Gastrocnemius medialis (tissue), 4 donors: ENCODE measurements around the gene GNG2. TPM values are rescaled to one million over a fixed set of nuclear protein-coding genes. Genes with fewer than 3 reads are reported as not detected.

ENCODE experiments used
- ATAC-seq, 2 donors: fragments of 150-250 bp; one replicate each; pipeline ENCODE4 v1.9.1; 2016
- DNase-seq, 2 donors: peaks; one replicate each; pipeline ENCODE4 v3.0.0-alpha.2; 2019
- H3K27ac ChIP-seq, 4 donors: fragments of 200-600 bp; sonication (generic); 1 replicate in 1 of 4; 2 replicates in 3 of 4; pipeline ENCODE4 v1.5.1; 2016 to 2018; ENCODE audit warnings: mild to moderate bottlenecking in 2 of 4, moderate library complexity in 1 of 4
- H3K27me3 ChIP-seq, 3 donors: fragments of 200-600 bp; sonication (generic) in 2 of 3; 1 replicate in 1 of 3; 2 replicates in 2 of 3; pipeline versions ENCODE4 v1.5.1 to v1.6.0; 2016 to 2019; ENCODE audit warnings: mild to moderate bottlenecking in 1 of 3, moderate library complexity in 1 of 3
- H3K36me3 ChIP-seq, 2 donors: fragments of 200-600 bp; sonication (generic) in 1 of 2; one replicate each; pipeline ENCODE4 v1.5.1; 2017 to 2018
- H3K4me1 ChIP-seq, 2 donors: fragments of 200-600 bp; sonication (generic) in 1 of 2; one replicate each; pipeline ENCODE4 v1.5.1; 2016 to 2017; ENCODE audit warnings: mild to moderate bottlenecking in 2 of 2
- H3K4me3 ChIP-seq, 4 donors: fragments of 200-600 bp; sonication (generic) in 3 of 4; 1 replicate in 1 of 4; 2 replicates in 3 of 4; pipeline ENCODE4 v1.5.1; 2016 to 2019; ENCODE audit warnings: mild to moderate bottlenecking in 2 of 4
- H3K9me3 ChIP-seq, 3 donors: fragments of 200-600 bp; sonication (generic) in 2 of 3; 1 replicate in 1 of 3; 2 replicates in 2 of 3; pipeline ENCODE4 v1.5.1; 2016 to 2019
- CTCF ChIP-seq, 5 experiments: fragments of 450-650 bp in 3 of 5; fragments of 200-600 bp in 2 of 5; sonication (generic) in 2 of 5; IDR thresholded peaks in 4 of 5; conservative IDR thresholded peaks in 1 of 5; 1 replicate in 4 of 5; 2 replicates in 1 of 5; pipeline ENCODE4 v1.5.1; 2016 to 2019; ENCODE audit warnings: antibody characterized with exemption in 5 of 5, mild to moderate bottlenecking in 3 of 5, moderate library complexity in 3 of 5
- POLR2A ChIP-seq, 2 donors: fragments of 450-650 bp; IDR thresholded peaks; one replicate each; pipeline ENCODE4 v1.6.1; 2017; ENCODE audit warnings: antibody characterized with exemption in 2 of 2, mild to moderate bottlenecking in 2 of 2, moderate library complexity in 2 of 2
- in situ Hi-C, 4 donors: fragments of 200-750 bp; cut with MboI; loops; one replicate each; pipeline versions ENCODE4 v1.15.0 to v1.8.0; 2017; ENCODE audit warnings: low sequenced_read_pairs in 4 of 4
- intact Hi-C: fragments of 100-400 bp; cut with DNase I; formaldehyde crosslinking; loops from one replicate; pipeline ENCODE4 v1.15.1; 2023; ENCODE audit warnings: low total_unique reads
- total RNA-seq, 4 donors: library from RNA; depleted of rRNA; stranded (reverse); fragments of >200 nt; gene quantifications; one replicate each; pipeline versions ENCODE4 v1.1.0 to v1.2.3, GENCODE V29; 2016

Gene GNG2
- total RNA-seq, 4 donors from 2014 or later = 0.41 to 4.9 (median 2.2) TPM

- in situ Hi-C loops = no loop called here
- DNase-seq (no peak), ATAC-seq (no peak)
- Histone ChIP-seq H3K9me3 (no peaks in the 10 kb centered on the region), H3K4me3 (no peak overlapping the region), H3K36me3 (no peaks in the 10 kb centered on the region), H3K4me1 (no peaks in the 10 kb centered on the region), H3K27me3 (no peaks in the 10 kb centered on the region), H3K27ac (no peak overlapping the region)
- no peak for TF ChIP-seq POLR2A (IDR thresholded peaks at IDR 0.05)
- TF ChIP-seq CTCF (IDR thresholded peaks at IDR 0.05 in 4 of 5, conservative IDR thresholded peaks at IDR 0.05 in 1 of 5) = no peak
- intact Hi-C loops = no loop called here
These were observed 47.7 kb downstream of the GNG2 start for GRCh38 chr14:51908086-51908485.

DNA sequence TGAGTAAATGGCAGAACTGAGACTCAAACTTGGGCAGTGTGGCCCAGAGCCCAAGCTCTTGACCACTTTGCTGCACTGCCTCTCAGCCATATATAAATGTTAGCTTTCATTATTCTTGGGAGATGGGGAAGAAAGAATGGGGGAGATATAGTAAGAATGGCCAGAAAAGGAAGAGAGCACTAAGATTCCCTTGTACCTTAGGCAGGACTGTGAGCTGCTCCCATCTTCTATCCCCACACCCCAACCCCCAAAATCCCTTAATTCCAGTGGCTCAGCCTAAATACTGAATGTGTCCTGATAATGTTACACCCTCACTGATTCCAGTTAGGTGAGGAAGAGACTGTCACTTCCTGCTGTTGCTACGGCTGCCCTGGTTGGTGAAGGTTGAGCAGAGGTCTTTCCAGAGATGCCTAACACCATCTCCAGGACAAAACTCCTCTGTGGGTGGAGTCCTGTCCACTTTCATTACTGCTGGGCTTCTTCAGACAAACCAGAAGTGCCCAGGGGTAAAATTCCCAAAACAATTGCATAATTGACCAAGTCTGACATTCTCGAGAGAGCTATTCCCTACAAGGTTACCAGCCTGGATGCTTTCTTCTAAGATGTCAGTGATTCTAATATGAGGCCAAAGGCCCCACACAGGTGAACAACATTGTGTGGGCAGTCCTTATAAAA is 51.8 kb downstream of the GNG2 start:
- DNase-seq = no peak
- Histone ChIP-seq H3K4me1 (no peaks in the 10 kb centered on the region), H3K27ac (no peak overlapping the region), H3K27me3 (no peaks in the 10 kb centered on the region), H3K36me3 (no peaks in the 10 kb centered on the region), H3K9me3 (no peaks in the 10 kb centered on the region), H3K4me3 (no peak overlapping the region)
- ATAC-seq = no peak
- intact Hi-C loops (no loop called here), in situ Hi-C loops (no loop called here)
- no peak for TF ChIP-seq POLR2A (IDR thresholded peaks at IDR 0.05)
- TF ChIP-seq CTCF (IDR thresholded peaks at IDR 0.05 in 4 of 5, conservative IDR thresholded peaks at IDR 0.05 in 1 of 5) = no peak

GRCh38 chr14:51914310-51914709 is 53.9 kb downstream of the GNG2 start:
- Histone ChIP-seq H3K27ac (no peak overlapping the region), H3K4me1 (no peaks in the 10 kb centered on the region), H3K9me3 (no peaks in the 10 kb centered on the region), H3K4me3 (no peak overlapping the region), H3K27me3 (no peaks in the 10 kb centered on the region), H3K36me3 (no peaks in the 10 kb centered on the region)
- ATAC-seq = no peak
- in situ Hi-C loops = no loop called here
- DNase-seq = no peak
- intact Hi-C loops = no loop called here
- TF ChIP-seq POLR2A (IDR thresholded peaks at IDR 0.05) = no peak
- no peak for TF ChIP-seq CTCF (IDR thresholded peaks at IDR 0.05 in 4 of 5, conservative IDR thresholded peaks at IDR 0.05 in 1 of 5)

GRCh38 chr14:51917193-51917592 is 56.8 kb downstream of the GNG2 start:
- Histone ChIP-seq H3K9me3 (no peaks in the 10 kb centered on the region), H3K36me3 (no peaks in the 10 kb centered on the region), H3K27me3 (no peaks in the 10 kb centered on the region), H3K4me1 (no peaks in the 10 kb centered on the region), H3K27ac (peak overlapping the region in 2 of 4 donors; percentile 44 to 48), H3K4me3 (no peak overlapping the region)
- TF ChIP-seq CTCF (IDR thresholded peaks at IDR 0.05 in 4 of 5, conservative IDR thresholded peaks at IDR 0.05 in 1 of 5) (no peak), POLR2A (IDR thresholded peaks at IDR 0.05) (no peak)
- intact Hi-C loops = no loop called here
- peak in 1 of 2 donors; percentile 78 for ATAC-seq
- in situ Hi-C loops = no loop called here
- peak; percentile 6 to 21 for DNase-seq

- H3K27ac ChIP-seq = no peak overlapping the region
These were observed 60.6 kb downstream of the GNG2 start for GRCh38 chr14:51921026-51921425.

More at GRCh38 chr14:51921026-51921425, 60.6 kb downstream of the GNG2 start:
- no peaks in the 10 kb centered on the region for H3K9me3 ChIP-seq
- intact Hi-C loops = no loop called here
- H3K36me3 ChIP-seq = no peaks in the 10 kb centered on the region
- no peaks in the 10 kb centered on the region for H3K27me3 ChIP-seq
- H3K4me1 ChIP-seq = no peaks in the 10 kb centered on the region
- in situ Hi-C loops = no loop called here
- H3K4me3 ChIP-seq = no peak overlapping the region
- DNase-seq = no peak
- TF ChIP-seq POLR2A (IDR thresholded peaks at IDR 0.05) (no peak), CTCF (IDR thresholded peaks at IDR 0.05 in 4 of 5, conservative IDR thresholded peaks at IDR 0.05 in 1 of 5) (no peak)
- ATAC-seq = no peak
